Measurements from ENCODE around the gene CYP2C19.
"Not testable (repeated sequence)": the region's sequence is repeated elsewhere in the genome, so short reads cannot be mapped to it uniquely, and the experiment has no call there.

Gene CYP2C19

GRCh38 chr10:94747838-94748237, 14.6 kb upstream of the CYP2C19 start:
- no peaks in the 10 kb centered on the region for H3K27me3 ChIP-seq (ENCODE audit: control insufficient read depth, insufficient read depth, low read length)
- no peak overlapping the region for H3K27ac ChIP-seq
- H3K36me3 ChIP-seq (ENCODE audit: control insufficient read depth, insufficient read depth, low read length): no peaks in the 10 kb centered on the region
- no peaks in the 10 kb centered on the region for H3K4me1 ChIP-seq
- no peak overlapping the region for H3K4me3 ChIP-seq (ENCODE audit: low read depth, low read length)
- no peaks in the 10 kb centered on the region for H3K79me2 ChIP-seq
- TF ChIP-seq CTCF (IDR thresholded peaks at IDR 0.05): no peak
- no peaks in the 10 kb centered on the region for H3K9me3 ChIP-seq (ENCODE audit: control insufficient read depth, low read length)
- no peak overlapping the region for H2AFZ ChIP-seq
- H3K4me2 ChIP-seq (ENCODE audit: low read length): no peak overlapping the region
- no peak overlapping the region for H3K9ac ChIP-seq

- no peak for TF ChIP-seq CTCF (IDR thresholded peaks at IDR 0.05)
- Histone ChIP-seq H3K9ac (no peak overlapping the region), H3K4me3 (ENCODE audit: low read depth, low read length) (no peak overlapping the region), H3K27ac (no peak overlapping the region), H2AFZ (no peak overlapping the region), H3K4me1 (no peaks in the 10 kb centered on the region), H3K4me2 (ENCODE audit: low read length) (no peak overlapping the region), H3K27me3 (ENCODE audit: control insufficient read depth, insufficient read depth, low read length) (no peaks in the 10 kb centered on the region), H3K9me3 (ENCODE audit: control insufficient read depth, low read length) (no peaks in the 10 kb centered on the region), H3K36me3 (ENCODE audit: control insufficient read depth, insufficient read depth, low read length) (no peaks in the 10 kb centered on the region), H3K79me2 (no peaks in the 10 kb centered on the region)
Measured at GRCh38 chr10:94757916-94758315, 4.6 kb upstream of the CYP2C19 start.

- Histone ChIP-seq H3K4me3 (ENCODE audit: low read depth, low read length) (no peak overlapping the region), H3K79me2 (no peaks in the 10 kb centered on the region)
Measured at GRCh38 chr10:94760586-94761178, 1.8 kb upstream of the CYP2C19 start.

GRCh38 chr10:94775425-94775824, 12.9 kb downstream of the CYP2C19 start:
- H3K27me3 ChIP-seq (ENCODE audit: control insufficient read depth, insufficient read depth, low read length); H3K79me2 ChIP-seq; H3K4me3 ChIP-seq (ENCODE audit: low read depth, low read length); H3K27ac ChIP-seq; H3K9ac ChIP-seq; H3K9me3 ChIP-seq (ENCODE audit: control insufficient read depth, low read length); H3K36me3 ChIP-seq (ENCODE audit: control insufficient read depth, insufficient read depth, low read length); H3K4me1 ChIP-seq; H3K4me2 ChIP-seq (ENCODE audit: low read length); H2AFZ ChIP-seq: not testable (repeated sequence)

More at GRCh38 chr10:94760586-94761178, 1.8 kb upstream of the CYP2C19 start:
- no peak overlapping the region for H2AFZ ChIP-seq
- no peak for TF ChIP-seq CTCF (IDR thresholded peaks at IDR 0.05)
- H3K36me3 ChIP-seq (ENCODE audit: control insufficient read depth, insufficient read depth, low read length): no peaks in the 10 kb centered on the region
- no peak overlapping the region for H3K9ac ChIP-seq
- H3K4me1 ChIP-seq: no peaks in the 10 kb centered on the region
- H3K27ac ChIP-seq: no peak overlapping the region
- H3K4me2 ChIP-seq (ENCODE audit: low read length): no peak overlapping the region
- H3K27me3 ChIP-seq (ENCODE audit: control insufficient read depth, insufficient read depth, low read length): no peaks in the 10 kb centered on the region
- no peaks in the 10 kb centered on the region for H3K9me3 ChIP-seq (ENCODE audit: control insufficient read depth, low read length)

- Histone ChIP-seq H3K79me2 (no peaks in the 10 kb centered on the region), H3K36me3 (ENCODE audit: control insufficient read depth, insufficient read depth, low read length) (no peaks in the 10 kb centered on the region)
Measured at GRCh38 chr10:94777886-94778458, 15.5 kb downstream of the CYP2C19 start.

More at GRCh38 chr10:94777886-94778458, 15.5 kb downstream of the CYP2C19 start:
- no peaks in the 10 kb centered on the region for H3K27me3 ChIP-seq (ENCODE audit: control insufficient read depth, insufficient read depth, low read length)
- no peaks in the 10 kb centered on the region for H3K9me3 ChIP-seq (ENCODE audit: control insufficient read depth, low read length)
- H3K9ac ChIP-seq: no peak overlapping the region
- H3K27ac ChIP-seq: no peak overlapping the region
- TF ChIP-seq CTCF (IDR thresholded peaks at IDR 0.05): no peak
- H2AFZ ChIP-seq: no peak overlapping the region
- no peak overlapping the region for H3K4me2 ChIP-seq (ENCODE audit: low read length)
- H3K4me3 ChIP-seq (ENCODE audit: low read depth, low read length): no peak overlapping the region
- no peaks in the 10 kb centered on the region for H3K4me1 ChIP-seq
